Inflammatory macrophage treated with lipopolysaccharide for 1 hour (primary cell): Measurements from ENCODE around the gene FOXB2.
"Not testable (repeated sequence)": the region's sequence is repeated elsewhere in the genome, so short reads cannot be mapped to it uniquely, and the experiment has no call there.

Experiments
- DNase-seq, 2 donors: peaks; one replicate each; pipeline ENCODE4 v3.0.0-alpha.2; 2020 to 2022

FOXB2 gene

GRCh38 chr9:77019236-77019925 is at the start of gene FOXB2:
FOXB2 (plus strand) TSS chr9:77019655; CDS start chr9:77019655, 0 bp downstream.
- no peak for DNase-seq

DNA sequence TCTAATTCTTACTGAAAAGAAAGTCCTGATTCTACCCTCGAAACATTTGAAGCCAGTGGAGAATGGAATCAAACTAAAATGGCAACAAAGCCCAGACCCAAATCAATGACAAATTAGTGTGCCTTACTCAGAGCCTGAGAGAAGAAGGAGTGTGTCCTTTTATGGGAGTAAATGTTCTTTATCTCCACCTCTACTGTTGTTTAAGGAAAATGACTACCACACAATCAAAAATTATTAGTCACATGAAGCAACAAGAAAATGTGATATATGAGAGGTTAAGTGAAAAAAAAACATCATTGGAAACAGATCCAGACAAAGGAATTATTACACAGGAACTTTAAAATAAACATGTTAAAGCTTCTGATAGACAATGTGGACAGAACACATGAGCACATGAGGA is 49.7 kb upstream of the FOXB2 start:
- no peak for DNase-seq

DNA sequence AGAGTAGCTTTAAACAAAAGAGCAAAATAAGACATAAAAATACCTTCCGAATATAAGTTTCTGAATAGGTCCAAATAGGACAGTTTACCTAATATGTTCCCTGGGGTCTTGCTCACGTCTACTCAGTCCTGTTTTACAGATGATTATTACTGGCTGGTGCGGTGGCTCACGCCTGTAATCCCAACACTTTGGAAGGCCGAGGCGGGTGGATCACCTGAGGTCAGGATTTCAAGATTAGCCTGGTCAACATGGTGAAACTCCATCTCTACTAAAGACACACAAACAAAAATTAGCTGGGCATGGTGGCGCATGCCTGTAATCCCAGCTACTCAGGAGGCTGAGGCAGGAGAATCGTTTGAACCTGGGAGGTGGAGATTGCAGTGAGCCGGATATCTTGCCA is 40.6 kb upstream of the FOXB2 start:
- DNase-seq = not testable (repeated sequence)

- no peak for DNase-seq
Measured at GRCh38 chr9:76980566-76980965, 38.9 kb upstream of the FOXB2 start.

DNA sequence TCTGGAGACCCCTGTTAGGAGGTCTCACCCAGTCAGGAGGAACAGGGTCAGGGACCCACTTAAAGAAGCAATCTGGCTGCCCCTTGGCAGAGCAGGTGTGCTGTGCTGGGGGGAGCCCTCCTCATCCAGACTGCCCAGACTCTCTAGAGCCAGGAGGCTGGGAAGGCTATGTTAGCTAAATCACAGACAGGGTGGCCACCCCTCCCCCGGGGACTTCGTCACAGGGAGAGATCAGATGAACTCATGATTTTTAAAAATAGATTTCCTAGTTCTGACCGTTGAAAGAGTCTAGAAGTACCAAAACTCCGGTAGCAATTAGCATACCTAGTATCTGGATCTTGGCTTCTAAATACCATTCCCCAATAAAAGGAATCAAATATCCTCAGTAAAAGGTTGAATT is 35.0 kb upstream of the FOXB2 start:
- no peak for DNase-seq

DNA sequence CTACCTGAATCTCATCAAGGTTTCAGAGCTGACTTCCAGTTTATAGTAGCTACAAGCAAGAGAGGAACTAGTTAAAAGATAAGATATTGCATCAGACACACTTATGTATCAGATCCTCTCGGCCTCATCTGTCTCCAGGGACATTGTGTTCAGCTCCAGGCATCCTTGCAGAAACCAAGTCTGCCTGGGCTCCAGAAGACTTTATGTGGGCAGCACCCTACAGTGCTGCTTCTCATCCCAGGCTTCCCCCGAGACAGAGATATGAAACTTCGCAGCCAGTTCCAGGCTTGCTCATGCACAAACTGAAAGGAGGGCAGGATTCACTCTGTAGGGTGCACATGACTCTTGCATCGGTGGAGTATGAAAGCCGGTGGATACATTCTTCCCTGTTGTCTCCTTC is 33.9 kb upstream of the FOXB2 start:
- DNase-seq = no peak

GRCh38 chr9:76987594-76988200 is 31.8 kb upstream of the FOXB2 start:
- DNase-seq = peak in 1 of 2 donors; percentile 4

DNA sequence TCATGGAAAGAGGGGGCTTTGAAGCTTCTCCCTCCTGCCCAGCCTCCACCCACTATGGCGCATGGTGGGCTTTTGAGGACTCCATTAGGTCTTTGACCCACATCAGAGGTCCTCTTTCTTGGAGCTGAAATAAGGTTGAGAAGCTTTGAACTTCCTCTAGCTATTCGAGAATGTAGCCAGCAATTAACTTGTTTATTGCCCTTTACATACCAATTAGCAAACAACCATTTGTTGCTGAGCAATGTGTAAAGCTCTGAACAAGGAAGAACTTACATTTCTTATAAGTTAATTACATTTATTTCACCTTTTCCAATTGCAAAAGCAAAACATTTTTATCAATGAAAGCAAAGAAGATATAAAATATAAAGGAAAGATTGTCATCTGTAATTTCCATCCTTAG is 30.5 kb upstream of the FOXB2 start:
- no peak for DNase-seq

- DNase-seq = no peak
Measured at GRCh38 chr9:76989501-76989900, 30.0 kb upstream of the FOXB2 start.

DNA sequence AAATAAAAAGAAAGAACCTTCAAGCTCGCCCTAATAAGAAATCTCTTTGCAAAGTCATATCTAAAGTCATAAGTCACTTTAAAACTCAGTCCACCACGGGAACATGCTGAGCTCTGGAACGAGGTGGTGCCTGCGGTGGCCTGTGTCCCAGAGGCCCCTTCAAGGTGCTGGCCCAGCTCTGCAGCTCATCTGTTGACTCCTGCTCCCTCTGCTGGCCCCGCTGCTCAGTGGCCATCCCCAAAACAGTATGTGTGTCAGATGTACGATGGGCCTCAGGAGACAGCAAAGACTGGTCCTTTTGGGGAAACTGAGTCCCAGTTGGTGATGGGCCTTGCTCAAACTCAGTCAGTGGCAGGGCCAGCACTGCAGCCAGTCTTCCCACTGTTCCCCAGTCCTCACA is 22.8 kb upstream of the FOXB2 start:
- DNase-seq = no peak

GRCh38 chr9:76999261-76999660 is 20.2 kb upstream of the FOXB2 start:
- DNase-seq = no peak

- no peak for DNase-seq
Measured at GRCh38 chr9:77000330-77000729, 19.1 kb upstream of the FOXB2 start.

DNA sequence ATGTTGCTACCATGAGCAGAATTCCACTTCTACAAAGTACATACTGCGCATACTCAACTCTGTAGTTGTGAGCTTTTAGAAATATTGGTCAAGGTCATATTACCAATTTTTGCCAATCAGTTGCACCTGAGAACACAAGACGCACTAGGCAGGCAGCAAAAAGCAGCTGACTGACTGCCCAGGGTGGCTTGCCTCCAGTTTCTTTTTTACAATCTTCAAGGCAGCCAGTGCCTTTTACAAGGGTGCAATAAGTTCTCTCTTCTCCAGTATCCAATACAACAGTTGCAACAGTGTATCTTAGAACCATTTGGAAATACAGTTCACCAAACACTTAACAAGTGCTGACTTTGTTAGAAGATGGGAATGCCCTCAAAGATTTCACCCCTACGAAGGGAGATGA is 16.1 kb upstream of the FOXB2 start:
- DNase-seq = no peak

GRCh38 chr9:77005216-77005615 is 14.2 kb upstream of the FOXB2 start:
- no peak for DNase-seq

GRCh38 chr9:77010527-77010926 is 8.9 kb upstream of the FOXB2 start:
- DNase-seq = no peak

DNA sequence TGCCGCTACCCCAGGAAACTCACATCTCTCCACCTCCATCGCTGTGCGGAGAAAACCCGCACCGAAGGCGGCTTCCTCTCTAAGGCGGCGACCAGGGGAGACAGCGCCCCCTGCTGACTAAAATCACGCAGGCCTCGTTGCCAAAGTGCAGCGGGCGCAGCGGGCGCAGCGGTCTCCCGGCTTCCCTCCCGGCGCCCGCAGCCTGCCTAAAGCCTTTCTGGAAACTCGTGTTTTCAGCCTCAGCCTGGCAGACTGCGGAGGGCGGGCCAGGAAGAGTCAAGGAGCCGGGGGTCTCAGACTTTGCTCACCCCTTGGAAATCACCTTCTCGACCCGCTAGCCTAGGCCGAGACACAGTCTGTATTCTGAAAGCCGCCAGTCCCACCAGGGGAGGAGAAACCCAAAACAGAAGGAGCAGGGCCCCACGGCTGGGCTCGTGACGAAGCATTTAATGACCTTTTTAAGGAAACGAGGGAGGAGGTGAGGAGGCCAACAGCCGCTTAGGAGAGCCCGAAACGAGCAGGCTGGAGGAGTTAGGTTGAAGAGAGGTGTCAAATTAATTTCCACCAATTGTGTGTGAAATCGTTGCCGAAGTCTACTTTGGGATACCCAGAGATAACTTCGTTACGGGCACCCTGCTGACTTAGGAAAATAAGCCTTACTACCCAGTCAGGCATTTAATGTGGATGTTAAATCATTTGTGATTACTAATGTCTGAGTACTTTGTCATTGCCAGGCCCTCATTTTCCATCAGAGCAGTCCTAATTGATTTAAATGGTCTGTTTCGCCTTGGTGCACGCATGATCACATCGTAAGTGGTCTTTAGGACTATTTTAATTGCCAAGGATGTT is 7.3 kb upstream of the FOXB2 start:
- peak; percentile 16 to 68 for DNase-seq

- DNase-seq = no peak
Measured at GRCh38 chr9:77013206-77013931, 6.1 kb upstream of the FOXB2 start.

GRCh38 chr9:77013932-77014596 is 5.4 kb upstream of the FOXB2 start:
- DNase-seq = no peak

DNA sequence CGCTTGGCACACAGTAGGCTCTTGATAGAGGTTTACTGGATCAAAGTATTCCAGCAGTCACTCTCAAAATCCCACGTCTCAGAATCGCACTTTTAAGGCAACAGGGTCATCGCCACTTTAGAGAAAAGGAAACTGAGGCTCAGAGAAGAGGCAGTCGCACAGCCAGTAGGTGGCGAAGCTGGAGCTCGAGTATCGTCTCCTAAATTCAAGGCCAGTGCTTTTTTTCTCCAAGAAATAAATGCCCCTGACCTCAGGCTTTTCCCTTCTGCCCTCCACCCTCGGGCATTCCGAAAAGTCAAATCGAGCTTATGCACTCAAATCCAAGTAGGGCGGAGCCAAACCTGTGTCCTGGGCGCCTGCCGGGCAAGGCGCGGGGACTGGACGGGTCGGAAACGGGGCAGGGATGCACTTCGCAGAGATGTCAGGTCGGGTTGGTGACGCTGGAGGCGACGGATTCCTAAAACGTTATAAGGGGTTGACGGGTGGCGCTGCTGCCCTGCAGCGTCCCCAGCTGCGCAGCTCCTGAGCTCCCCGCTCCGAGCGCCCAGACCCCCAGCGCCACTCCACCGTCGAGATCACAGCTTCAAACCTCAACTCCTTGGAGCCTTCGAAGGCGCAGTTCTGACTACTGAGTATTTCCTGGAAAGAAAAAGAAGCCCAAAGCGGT is 4.7 kb upstream of the FOXB2 start:
- DNase-seq = no peak

GRCh38 chr9:77015327-77016048 is 4.0 kb upstream of the FOXB2 start:
- DNase-seq = no peak

- no peak for DNase-seq
Measured at GRCh38 chr9:77016121-77016525, 3.3 kb upstream of the FOXB2 start.
